WTC11 (cell line): ENCODE data around the gene RGPD6. TPM values are rescaled to one million over a fixed set of nuclear protein-coding genes. Genes with fewer than 3 reads are reported as not detected.
"Not testable (repeated sequence)": the region's sequence is repeated elsewhere in the genome, so short reads cannot be mapped to it uniquely, and the experiment has no call there.

Experiments used
- ATAC-seq: fragments of 200-7000 bp; cut with Tn5 transposase; 2 replicates; pipeline ENCODE4 v1.10.0; 2021; ENCODE audit warnings: mild to moderate bottlenecking, moderate library complexity
- Bru-seq: library from RNA; stranded (reverse); fragments of 400-500 nt; gene quantifications from one replicate; lab custom pipeline; 2021; lab: Mats Ljungman, UMichigan
- CTCF ChIA-PET: fragments of 300-600 bp; sonication (Branson Sonifier 250); formaldehyde crosslinking; loops from one replicate; lab custom pipeline; 2021; ENCODE audit warnings: antibody characterized with exemption; lab: Charles Lee
- POLR2A ChIA-PET: fragments of 350-600 bp; sonication (Branson Sonifier 250); formaldehyde crosslinking; loops from one replicate; lab custom pipeline; 2021; ENCODE audit warnings: antibody characterized with exemption; lab: Charles Lee
- DNase-seq: peaks from one replicate; pipeline ENCODE4 v3.0.0; 2021; ENCODE audit warnings: low spot score
- H3K27ac Mint-ChIP-seq: 2 replicates; pipeline ENCODE4 v1.8.0; 2021; ENCODE audit warnings: mixed read lengths
- H3K27me3 Mint-ChIP-seq: 2 replicates; pipeline ENCODE4 v1.8.0; 2021; ENCODE audit warnings: low read depth, mild to moderate bottlenecking, moderate library complexity, mixed read lengths
- H3K36me3 Mint-ChIP-seq: 2 replicates; pipeline ENCODE4 v1.8.0; 2021; ENCODE audit warnings: mixed read lengths
- H3K4me1 Mint-ChIP-seq: 2 replicates; pipeline ENCODE4 v1.8.0; 2022; ENCODE audit warnings: mixed read lengths
- H3K4me3 Mint-ChIP-seq: 2 replicates; pipeline ENCODE4 v1.8.0; 2021; ENCODE audit warnings: mild to moderate bottlenecking, moderate library complexity, mixed read lengths
- H3K9me3 Mint-ChIP-seq: 2 replicates; pipeline ENCODE4 v1.8.0; 2021; ENCODE audit warnings: mixed read lengths
- long read RNA-seq, 3 experiments: library from RNA in 1 of 3; library from capped mRNA in 1 of 3; library from polyadenylated mRNA in 1 of 3; unstranded in 2 of 3; stranded (forward) in 1 of 3; transcript quantifications; one replicate each; pipeline ENCODE4 v2.0.0, GENCODE V29; 2021
- total RNA-seq: library from RNA; stranded (reverse); gene quantifications from 3 replicates; pipeline ENCODE4 v1.2.3, GENCODE V29; 2021

Gene RGPD6
- 9.1 to 12.5 TPM (median 9.3 TPM) in 3 replicates for total RNA-seq
- Bru-seq, nascent RNA, result percentile 5 among the genes with signal in this experiment
- long read RNA-seq, experiment 1, full-length matches to known transcripts, result 16 of 78 reads
- long read RNA-seq, experiment 1, partial matches to known transcripts, result 36 of 78 reads
- long read RNA-seq, experiment 1, other reads (novel, unspliced or antisense), result 26 of 78 reads
- long read RNA-seq, experiment 2, full-length matches to known transcripts, result 6 of 16 reads
- long read RNA-seq, experiment 2, partial matches to known transcripts, result 5 of 16 reads
- long read RNA-seq, experiment 2, other reads (novel, unspliced or antisense), result 5 of 16 reads
- long read RNA-seq, experiment 3, result 0 reads

DNA sequence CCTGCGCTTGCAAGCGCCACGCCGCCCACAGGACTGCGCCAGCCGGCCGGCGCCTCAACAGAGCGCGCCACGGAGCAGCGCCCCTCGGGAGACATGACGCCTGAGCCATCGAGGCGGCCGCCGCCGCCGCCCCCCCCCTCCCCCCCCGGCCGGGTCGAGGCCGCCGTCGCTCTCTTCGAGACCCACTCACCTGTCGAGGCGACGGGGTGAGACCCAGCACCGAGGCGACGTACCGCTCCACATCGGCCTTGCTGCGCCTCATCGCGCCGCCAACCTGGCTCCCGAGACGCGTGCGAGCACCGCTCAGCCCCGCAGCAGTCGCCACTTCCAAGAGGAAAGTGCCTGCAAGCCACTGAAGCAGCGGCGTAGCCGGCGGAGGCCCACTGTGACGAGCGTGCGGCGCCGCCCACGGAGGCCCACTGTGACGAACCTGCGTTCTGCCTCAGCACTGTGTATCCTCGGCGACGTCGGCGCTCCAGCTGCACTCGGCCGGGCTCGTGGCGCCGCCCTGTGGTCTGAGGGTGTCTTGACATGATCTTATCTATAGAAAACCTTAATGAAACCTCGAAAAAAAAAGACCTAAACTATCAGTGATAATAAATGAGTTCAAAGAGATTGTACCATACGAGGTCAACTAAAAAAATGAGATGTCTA, at the start of gene RGPD6:
Gene RGPD6, minus strand, starts transcription at position 460 of the 654 bp plus-strand sequence. Its CDS starts 198 bp downstream, at position 262.
- H3K4me1 Mint-ChIP-seq, H3K4me3 Mint-ChIP-seq, H3K27me3 Mint-ChIP-seq, DNase-seq, H3K36me3 Mint-ChIP-seq, H3K27ac Mint-ChIP-seq, H3K9me3 Mint-ChIP-seq, CTCF ChIA-PET, POLR2A ChIA-PET: not testable (repeated sequence)
- ATAC-seq, result peak; percentile 91

DNA sequence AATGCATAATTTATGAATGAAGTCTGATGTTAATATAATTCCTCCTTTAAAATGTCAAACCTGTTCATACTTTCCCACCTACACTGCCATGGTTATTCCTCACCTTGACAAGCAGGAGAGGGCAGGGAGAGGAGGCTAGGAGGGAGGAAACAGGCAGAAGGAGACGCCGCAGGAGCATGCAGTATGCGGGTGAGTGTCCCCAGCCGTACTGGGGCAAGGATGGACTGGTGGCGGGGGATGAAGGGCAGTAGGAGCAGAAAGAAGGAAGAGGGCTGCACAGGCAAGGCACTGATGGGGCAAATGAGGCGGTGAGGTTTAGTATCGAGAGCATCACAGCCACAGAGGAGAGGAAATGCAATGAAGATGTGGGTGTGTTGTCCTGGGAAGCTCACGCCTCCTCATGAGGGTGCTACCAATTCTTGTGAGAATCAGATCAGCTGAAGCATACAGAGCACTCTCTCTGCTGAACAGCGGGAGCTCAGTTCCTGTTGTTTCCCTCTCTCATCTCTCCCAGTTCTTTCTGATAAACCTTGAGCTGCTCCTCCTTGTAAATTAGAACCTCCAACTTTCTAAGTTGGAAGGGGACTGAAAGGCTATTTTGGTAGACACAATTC, 42.4 kb upstream of the RGPD6 start:
- H3K9me3 Mint-ChIP-seq, H3K27me3 Mint-ChIP-seq, CTCF ChIA-PET, POLR2A ChIA-PET, H3K27ac Mint-ChIP-seq, DNase-seq, H3K36me3 Mint-ChIP-seq, H3K4me1 Mint-ChIP-seq, H3K4me3 Mint-ChIP-seq: not testable (repeated sequence)
- ATAC-seq, result peak; percentile 74

- H3K36me3 Mint-ChIP-seq, H3K9me3 Mint-ChIP-seq, CTCF ChIA-PET, H3K4me1 Mint-ChIP-seq, H3K27me3 Mint-ChIP-seq, ATAC-seq, POLR2A ChIA-PET, H3K4me3 Mint-ChIP-seq, DNase-seq, H3K27ac Mint-ChIP-seq: not testable (repeated sequence)
Measured at GRCh38 chr2:110613927-110614326, 36.9 kb upstream of the RGPD6 start.

DNA sequence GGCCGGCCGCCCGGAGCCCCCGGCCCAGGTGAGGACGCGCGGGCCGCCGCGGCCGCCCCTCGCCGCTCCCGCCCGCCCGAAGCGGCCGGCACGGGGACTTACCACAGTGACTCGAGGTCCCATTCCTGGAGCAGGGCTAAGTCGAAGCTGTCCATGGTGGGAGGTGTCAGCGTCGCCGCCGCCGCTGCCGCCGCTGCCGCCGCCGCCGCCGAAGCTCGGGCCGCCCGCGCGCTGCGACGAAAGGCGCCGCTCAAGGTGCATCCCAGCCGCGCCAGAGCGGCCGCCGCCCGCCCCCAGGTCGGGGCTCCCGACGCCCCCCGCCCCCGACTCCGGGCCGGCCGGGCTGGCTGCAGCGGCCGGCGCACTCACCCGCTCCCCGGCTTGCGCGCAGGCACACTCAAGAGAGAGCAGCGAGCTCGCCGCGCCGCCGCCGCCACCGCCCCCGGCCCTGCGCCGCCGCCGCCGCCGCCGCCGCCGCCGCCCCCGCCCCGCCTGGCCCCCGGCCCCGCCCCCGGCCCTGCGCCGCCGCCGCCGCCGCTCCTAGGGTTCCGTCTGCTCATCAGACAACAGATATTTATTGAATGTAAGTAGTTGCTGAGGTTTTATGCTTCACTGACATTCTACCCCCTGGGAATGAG, 33.7 kb upstream of the RGPD6 start:
- H3K27ac Mint-ChIP-seq, H3K27me3 Mint-ChIP-seq, CTCF ChIA-PET, H3K36me3 Mint-ChIP-seq, H3K9me3 Mint-ChIP-seq, POLR2A ChIA-PET, H3K4me1 Mint-ChIP-seq: not testable (repeated sequence)
- ATAC-seq (peak; percentile 84), DNase-seq (peak; percentile 46)
- peak overlapping the region; percentile 49 for H3K4me3 Mint-ChIP-seq

DNA sequence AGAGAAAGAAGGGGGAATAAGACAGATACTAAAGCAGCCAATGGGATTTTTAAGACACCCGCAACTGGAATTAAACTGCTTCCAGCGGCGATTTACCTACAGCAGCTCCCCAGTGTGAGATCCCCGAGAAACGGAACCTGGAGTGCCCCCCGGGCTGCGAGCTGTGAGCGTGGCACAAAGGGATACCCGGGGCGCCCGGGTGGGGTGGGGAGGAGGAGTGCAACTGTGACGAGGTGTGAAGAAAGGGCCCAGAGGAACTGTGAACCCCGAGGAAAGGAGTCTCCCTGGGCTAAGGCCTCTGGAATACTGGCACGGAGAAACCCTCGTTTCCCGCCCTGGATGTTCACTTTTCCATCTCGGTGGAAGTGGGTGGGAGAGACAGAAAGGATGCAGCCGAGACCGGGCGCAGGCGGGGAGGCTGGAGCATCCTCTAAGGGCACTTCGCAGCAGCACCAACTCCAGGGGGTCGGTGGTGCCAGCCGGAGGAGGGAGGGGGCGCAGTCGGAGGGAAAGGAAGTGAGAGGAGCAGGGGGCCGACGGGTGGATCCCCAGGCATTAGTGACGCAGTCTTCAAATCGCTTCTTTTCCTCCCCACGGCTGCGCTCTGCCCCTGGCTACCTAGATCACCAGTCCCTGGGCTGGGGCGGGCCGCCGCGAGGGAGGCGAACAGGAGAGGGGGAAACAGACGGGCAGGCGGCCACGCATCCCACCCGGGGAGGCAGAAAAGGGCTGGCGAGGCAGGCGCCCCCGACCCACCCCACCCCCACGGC, 33.0 kb upstream of the RGPD6 start:
- POLR2A ChIA-PET, H3K27me3 Mint-ChIP-seq, H3K36me3 Mint-ChIP-seq, H3K4me1 Mint-ChIP-seq, DNase-seq, H3K27ac Mint-ChIP-seq, H3K9me3 Mint-ChIP-seq, CTCF ChIA-PET, H3K4me3 Mint-ChIP-seq: not testable (repeated sequence)
- ATAC-seq, result peak; percentile 64

- DNase-seq, H3K27me3 Mint-ChIP-seq, H3K4me3 Mint-ChIP-seq, H3K4me1 Mint-ChIP-seq, CTCF ChIA-PET, POLR2A ChIA-PET, ATAC-seq, H3K9me3 Mint-ChIP-seq, H3K27ac Mint-ChIP-seq, H3K36me3 Mint-ChIP-seq: not testable (repeated sequence)
Measured at GRCh38 chr2:110608788-110609502, 31.9 kb upstream of the RGPD6 start.

GRCh38 chr2:110605057-110605456, 28.0 kb upstream of the RGPD6 start:
- CTCF ChIA-PET, H3K9me3 Mint-ChIP-seq: not testable (repeated sequence)

DNA sequence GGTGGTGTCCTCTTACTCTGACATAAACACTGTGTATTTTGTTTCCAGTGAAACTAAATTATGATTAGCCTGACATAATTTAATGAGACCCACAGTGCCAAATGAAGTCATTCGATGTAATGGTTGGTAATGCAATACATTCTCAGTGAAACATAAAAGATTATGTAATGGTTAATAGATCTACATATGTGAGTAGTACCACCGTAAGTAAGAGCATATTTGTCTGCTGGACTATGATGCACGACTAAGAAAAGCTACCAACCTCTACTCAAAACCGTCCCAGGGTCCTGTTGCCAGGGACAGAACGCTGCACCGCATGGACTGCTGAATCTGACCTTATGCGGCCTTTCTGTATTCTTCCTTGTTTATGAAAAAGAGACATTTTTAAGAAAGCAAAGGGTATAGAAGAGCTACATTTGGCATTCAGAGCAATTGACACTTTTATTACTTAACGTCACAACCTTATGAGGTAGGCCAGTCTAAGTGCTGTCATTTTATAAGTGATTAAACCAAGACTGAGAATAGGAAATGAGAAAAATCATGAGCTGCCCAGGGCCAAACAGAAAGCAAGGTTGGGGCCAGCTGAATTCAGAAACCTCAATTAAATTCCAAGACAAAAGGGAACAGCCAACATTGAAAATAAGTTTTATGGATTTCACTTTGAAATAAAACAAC, 27.0 kb upstream of the RGPD6 start:
- ATAC-seq, H3K27ac Mint-ChIP-seq, CTCF ChIA-PET, H3K36me3 Mint-ChIP-seq, H3K4me1 Mint-ChIP-seq, H3K27me3 Mint-ChIP-seq, H3K9me3 Mint-ChIP-seq, DNase-seq, H3K4me3 Mint-ChIP-seq, POLR2A ChIA-PET: not testable (repeated sequence)

More at GRCh38 chr2:110605057-110605456, 28.0 kb upstream of the RGPD6 start:
- H3K4me1 Mint-ChIP-seq, H3K4me3 Mint-ChIP-seq, H3K27me3 Mint-ChIP-seq, H3K36me3 Mint-ChIP-seq, POLR2A ChIA-PET, H3K27ac Mint-ChIP-seq: not testable (repeated sequence)
- DNase-seq (peak; percentile 11), ATAC-seq (peak; percentile 68)

DNA sequence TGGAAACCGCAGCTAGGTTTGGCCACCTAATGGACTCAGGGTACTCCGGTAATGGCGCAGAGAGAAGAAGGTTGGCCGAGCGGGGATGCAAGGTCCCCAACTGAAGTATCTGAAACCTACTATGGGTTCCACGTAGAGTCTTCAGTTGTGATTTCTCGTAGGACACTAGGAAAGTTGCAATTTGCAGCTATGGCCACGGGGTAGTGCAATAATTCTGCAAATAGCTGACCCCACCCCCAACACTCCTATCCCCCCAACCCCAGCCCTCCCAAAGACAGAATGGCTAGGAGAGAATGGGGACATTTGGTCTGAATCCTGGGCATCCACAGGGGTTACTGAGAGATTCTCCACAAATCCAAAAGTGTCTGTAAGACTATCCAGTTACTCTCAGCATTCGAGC, 25.1 kb upstream of the RGPD6 start:
- H3K36me3 Mint-ChIP-seq, H3K4me3 Mint-ChIP-seq, CTCF ChIA-PET: not testable (repeated sequence)

DNA sequence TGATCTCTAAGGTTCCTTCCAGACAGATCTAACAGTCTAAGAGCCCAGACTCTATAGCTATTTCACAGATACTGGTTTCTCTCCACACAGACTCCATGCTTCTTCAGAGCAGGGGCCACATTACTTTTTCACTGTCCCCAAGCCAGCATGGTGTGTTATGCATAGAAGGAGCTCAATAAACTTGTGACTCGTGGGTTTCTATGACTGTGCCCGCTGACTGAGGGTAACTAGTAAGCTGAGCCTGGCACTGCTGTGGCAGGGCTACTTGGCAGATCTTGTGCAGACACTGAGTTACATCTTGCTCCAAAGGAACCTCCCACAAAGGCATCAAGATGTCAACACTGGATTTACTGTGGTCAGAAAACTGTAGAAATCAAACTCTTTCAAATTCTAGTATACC, 15.0 kb upstream of the RGPD6 start:
- POLR2A ChIA-PET, CTCF ChIA-PET, H3K27me3 Mint-ChIP-seq, H3K4me1 Mint-ChIP-seq, ATAC-seq, H3K36me3 Mint-ChIP-seq, DNase-seq, H3K9me3 Mint-ChIP-seq, H3K27ac Mint-ChIP-seq, H3K4me3 Mint-ChIP-seq: not testable (repeated sequence)

More for the DNA sequence above, 25.1 kb upstream of the RGPD6 start:
- DNase-seq, H3K27ac Mint-ChIP-seq, H3K4me1 Mint-ChIP-seq, POLR2A ChIA-PET, H3K27me3 Mint-ChIP-seq, H3K9me3 Mint-ChIP-seq: not testable (repeated sequence)
- peak; percentile 70 for ATAC-seq
